Colonic mucosa (tissue), 4 donors: ENCODE data around the gene RBM4. TPM values are rescaled to one million over a fixed set of nuclear protein-coding genes. Genes with fewer than 3 reads are reported as not detected.

Experiments
- DNase-seq: peaks from one replicate; pipeline ENCODE4 v3.0.0-alpha.2; 2020
- H3K27ac ChIP-seq: fragments of 200-600 bp; one replicate; pipeline ENCODE4 v1.8.0; 2021
- H3K27me3 ChIP-seq: fragments of 200-600 bp; one replicate; pipeline ENCODE4 v1.8.0; 2021
- H3K36me3 ChIP-seq: fragments of 200-600 bp; one replicate; pipeline ENCODE4 v1.8.0; 2021
- H3K4me1 ChIP-seq: fragments of 200-600 bp; one replicate; pipeline ENCODE4 v1.8.0; 2021; ENCODE audit warnings: mild to moderate bottlenecking
- H3K4me3 ChIP-seq: fragments of 200-600 bp; one replicate; pipeline ENCODE4 v1.8.0; 2021
- H3K9ac ChIP-seq, 2 donors: one replicate each; pipeline ENCODE4 v1.7.0; 2013; ENCODE audit warnings: control low read depth in 2 of 2, low read depth in 2 of 2, low read length in 2 of 2
- H3K9me3 ChIP-seq: fragments of 200-600 bp; one replicate; pipeline ENCODE4 v1.8.0; 2021
- intact Hi-C: fragments of 100-400 bp; cut with DNase I; formaldehyde crosslinking; loops from one replicate; pipeline ENCODE4 v1.14.1; 2022
- total RNA-seq, 2 donors: library from RNA; stranded (reverse); fragmentation: NEBNext Ultra II Directional in 1 of 2; extraction: Animal tissue kit (Norgen Biotek cat#: 25700) in 1 of 2; gene quantifications; one replicate each; pipeline ENCODE4 v1.2.1, GENCODE V29; 2021
- TF ChIP-seq, protein P1 (sequence below): fragments of 200-600 bp; IDR thresholded peaks from one replicate; pipeline ENCODE4 v1.8.0; 2022; ENCODE audit warnings: antibody characterized with exemption, mild to moderate bottlenecking
- donor health status: healthy.
- donor health status: DM: no; HTN: no; CAD: no.
- donor health status: DM: no; HTN: no; CAD: no.

RBM4 gene
- total RNA-seq, 2 donors from 2014 or later, result 95.4 to 99.0 TPM

DNA sequence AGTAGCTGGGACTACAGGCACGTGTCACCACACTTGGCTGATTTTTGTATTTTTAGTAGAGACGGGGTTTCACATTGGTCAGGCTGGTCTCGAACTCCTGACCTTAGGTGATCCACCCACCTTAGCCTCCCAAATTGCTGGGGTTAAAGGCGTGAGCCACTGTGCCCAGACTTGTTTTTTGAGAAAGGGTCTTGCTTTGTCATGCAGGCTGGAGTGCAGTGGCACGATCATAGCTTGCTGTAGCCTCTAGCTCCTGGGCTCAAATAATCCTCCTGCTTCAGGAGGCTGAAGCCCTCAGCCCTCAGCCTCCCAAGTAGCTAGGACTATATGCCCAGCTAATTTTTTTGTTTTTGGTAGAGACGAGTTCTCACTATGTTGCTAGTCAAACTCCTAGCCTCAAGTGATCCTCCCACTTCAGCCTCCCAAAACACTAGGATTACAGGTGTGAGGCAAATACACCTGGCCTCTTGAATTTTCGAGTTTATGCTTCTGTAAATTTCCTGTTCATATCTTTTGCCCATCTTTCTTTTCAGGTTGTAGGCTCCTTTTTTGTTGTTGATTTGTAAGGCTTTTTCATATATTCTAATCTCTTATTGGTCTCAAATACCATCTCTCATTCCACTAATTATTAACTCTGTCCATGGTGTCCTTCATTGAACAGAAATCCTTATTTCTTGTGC is 42.6 kb downstream of the RBM4 start:
- Histone ChIP-seq H3K4me1 (no peaks in the 10 kb centered on the region), H3K27me3 (no peaks in the 10 kb centered on the region), H3K4me3 (no peak overlapping the region), H3K9ac (no peak overlapping the region), H3K27ac (no peak overlapping the region), H3K9me3 (no peaks in the 10 kb centered on the region), H3K36me3 (no peaks in the 10 kb centered on the region)
- intact Hi-C loops, result no loop called here
- DNase-seq, result no peak
- TF ChIP-seq, protein P1, sequence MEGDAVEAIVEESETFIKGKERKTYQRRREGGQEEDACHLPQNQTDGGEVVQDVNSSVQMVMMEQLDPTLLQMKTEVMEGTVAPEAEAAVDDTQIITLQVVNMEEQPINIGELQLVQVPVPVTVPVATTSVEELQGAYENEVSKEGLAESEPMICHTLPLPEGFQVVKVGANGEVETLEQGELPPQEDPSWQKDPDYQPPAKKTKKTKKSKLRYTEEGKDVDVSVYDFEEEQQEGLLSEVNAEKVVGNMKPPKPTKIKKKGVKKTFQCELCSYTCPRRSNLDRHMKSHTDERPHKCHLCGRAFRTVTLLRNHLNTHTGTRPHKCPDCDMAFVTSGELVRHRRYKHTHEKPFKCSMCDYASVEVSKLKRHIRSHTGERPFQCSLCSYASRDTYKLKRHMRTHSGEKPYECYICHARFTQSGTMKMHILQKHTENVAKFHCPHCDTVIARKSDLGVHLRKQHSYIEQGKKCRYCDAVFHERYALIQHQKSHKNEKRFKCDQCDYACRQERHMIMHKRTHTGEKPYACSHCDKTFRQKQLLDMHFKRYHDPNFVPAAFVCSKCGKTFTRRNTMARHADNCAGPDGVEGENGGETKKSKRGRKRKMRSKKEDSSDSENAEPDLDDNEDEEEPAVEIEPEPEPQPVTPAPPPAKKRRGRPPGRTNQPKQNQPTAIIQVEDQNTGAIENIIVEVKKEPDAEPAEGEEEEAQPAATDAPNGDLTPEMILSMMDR, result no peak

DNA sequence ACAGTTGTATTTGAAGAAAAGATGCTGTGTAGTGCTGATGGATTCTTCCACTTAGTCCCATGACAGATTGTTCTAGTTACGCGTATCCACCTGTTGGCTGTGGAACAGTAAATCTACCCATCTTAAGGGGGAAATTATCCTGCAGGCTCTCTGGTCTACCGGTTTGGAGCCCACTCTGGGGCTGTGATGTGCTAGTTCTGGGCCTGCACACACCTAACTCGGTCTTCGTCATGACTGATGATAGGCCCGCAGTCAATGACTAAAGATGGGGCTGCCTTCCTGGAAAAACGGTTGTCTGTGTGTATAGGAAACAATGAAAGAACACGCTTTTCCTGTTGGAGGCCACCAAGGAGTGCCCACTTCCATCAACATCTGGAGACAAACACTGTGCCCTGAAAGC is 45.4 kb downstream of the RBM4 start:
- Histone ChIP-seq H3K36me3 (no peaks in the 10 kb centered on the region), H3K9ac (no peak overlapping the region), H3K27me3 (no peaks in the 10 kb centered on the region), H3K9me3 (no peaks in the 10 kb centered on the region), H3K4me1 (no peaks in the 10 kb centered on the region), H3K27ac (no peak overlapping the region), H3K4me3 (no peak overlapping the region)
- TF ChIP-seq, protein P1, result no peak
- DNase-seq, result no peak
- intact Hi-C loops, result no loop called here

DNA sequence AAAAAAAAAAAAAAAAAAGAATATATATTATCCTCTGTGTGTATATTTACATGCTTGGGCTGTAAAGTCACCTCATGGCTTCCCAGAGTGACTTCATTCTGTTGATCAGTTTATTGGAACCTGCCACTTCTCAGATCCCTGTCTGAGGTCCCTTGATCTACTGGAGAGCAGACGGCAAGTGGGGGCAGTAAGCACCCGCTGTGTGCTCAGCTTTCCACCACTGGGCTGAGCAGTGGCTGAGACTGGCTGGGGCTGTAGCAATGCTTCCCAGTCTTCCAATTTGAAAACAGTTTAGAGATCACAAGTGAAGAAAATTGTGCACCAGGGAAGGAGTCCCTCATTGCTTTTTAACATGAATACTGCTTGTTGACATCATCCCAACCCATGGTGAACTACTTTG is 46.1 kb downstream of the RBM4 start:
- Histone ChIP-seq H3K4me3 (no peak overlapping the region), H3K36me3 (no peaks in the 10 kb centered on the region), H3K27me3 (no peaks in the 10 kb centered on the region), H3K9ac (no peak overlapping the region), H3K9me3 (no peaks in the 10 kb centered on the region), H3K27ac (no peak overlapping the region), H3K4me1 (no peaks in the 10 kb centered on the region)
- no peak for DNase-seq
- TF ChIP-seq, protein P1, result no peak
- intact Hi-C loops, result no loop called here

DNA sequence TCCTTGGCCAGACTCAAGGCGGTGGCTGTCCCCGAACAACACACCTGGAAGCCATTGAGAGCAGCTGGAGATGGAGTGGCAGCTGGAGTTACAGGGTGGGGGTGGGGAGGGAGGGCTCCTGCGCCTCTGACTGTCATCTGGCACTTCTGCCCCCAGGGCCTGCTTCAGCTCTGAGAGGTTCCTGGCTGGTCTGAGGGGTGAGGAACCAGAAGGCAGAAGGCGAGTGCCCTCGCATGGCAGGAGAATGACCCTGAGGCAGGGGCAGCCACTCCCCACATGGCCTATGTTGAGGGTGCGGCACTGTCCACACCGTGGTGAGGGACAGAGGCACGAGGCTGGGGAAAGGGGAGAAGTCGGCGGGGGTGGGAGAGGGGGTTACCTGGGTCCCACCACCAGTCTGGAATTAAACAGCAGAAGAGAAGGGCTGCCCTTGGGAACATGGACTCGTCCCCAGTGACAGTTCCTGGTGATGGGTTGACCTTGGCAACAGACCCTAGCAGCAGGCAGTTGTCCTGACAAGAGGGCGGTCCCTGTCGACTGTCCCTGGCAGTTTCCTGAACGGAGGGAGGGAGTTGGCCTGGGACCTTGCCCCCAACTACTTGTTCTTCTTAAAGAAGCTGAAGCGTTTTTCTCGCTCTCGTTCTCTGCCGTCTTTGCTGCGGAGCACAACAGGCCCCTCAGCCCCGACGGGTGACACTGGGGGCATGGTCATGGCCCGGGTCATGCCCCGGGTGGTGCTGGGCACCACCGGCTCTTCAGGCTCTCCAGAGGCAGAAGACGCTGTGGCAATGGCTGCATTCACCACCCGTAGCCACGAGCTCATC is 47.0 kb downstream of the RBM4 start:
- no peak overlapping the region for H3K9ac ChIP-seq
- H3K27me3 ChIP-seq, result no peaks in the 10 kb centered on the region
- no peak for DNase-seq
- TF ChIP-seq, protein P1, result no peak
- H3K4me3 ChIP-seq, result no peak overlapping the region
- H3K4me1 ChIP-seq, result no peaks in the 10 kb centered on the region
- H3K27ac ChIP-seq, result no peak overlapping the region
- H3K36me3 ChIP-seq, result no peaks in the 10 kb centered on the region
- intact Hi-C loops, result no loop called here
- H3K9me3 ChIP-seq, result no peaks in the 10 kb centered on the region

DNA sequence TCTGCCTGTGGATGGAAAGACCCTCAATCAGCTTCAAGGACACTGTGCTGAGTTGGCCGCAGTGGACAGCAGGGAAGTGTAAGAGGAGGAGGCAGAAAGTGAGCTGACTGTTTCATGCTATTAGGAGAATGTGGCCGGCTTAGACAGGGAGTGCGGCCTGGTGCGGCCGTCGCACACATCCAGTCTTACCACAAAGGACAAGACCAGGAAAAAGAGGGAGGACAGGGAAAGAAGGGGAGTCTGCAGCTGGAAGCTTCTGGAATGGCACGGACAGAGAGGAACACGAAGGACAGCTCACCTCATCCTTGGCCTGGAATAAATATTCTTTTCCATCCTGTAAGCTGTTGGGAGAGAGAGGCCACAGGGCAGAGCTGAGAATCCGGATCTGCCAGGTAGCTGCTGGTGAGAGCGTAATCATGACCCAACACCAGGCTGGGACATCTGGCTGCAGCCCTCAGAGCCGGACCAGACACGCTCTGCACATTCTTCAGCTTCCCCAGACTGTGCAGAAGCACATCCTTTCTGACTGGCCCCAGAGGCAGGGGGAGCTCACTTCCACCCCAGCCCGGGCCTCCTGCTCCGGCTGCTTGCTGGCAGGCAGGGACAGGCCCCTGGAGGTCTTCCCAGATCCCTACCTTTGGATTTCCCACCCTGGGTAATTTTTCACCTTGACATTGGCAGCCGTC is 47.7 kb downstream of the RBM4 start:
- DNase-seq, result no peak
- no peak overlapping the region for H3K27ac ChIP-seq
- no peak overlapping the region for H3K4me3 ChIP-seq
- H3K27me3 ChIP-seq, result no peaks in the 10 kb centered on the region
- intact Hi-C loops, result no loop called here
- no peaks in the 10 kb centered on the region for H3K36me3 ChIP-seq
- H3K4me1 ChIP-seq, result no peaks in the 10 kb centered on the region
- TF ChIP-seq, protein P1, result no peak
- no peaks in the 10 kb centered on the region for H3K9me3 ChIP-seq
- H3K9ac ChIP-seq, result no peak overlapping the region
